IPS-18a (cell line): ENCODE data around the gene PET117.

Source experiments
- H3K27ac ChIP-seq: one replicate; pipeline ENCODE4 v1.5.1; 2013; ENCODE audit warnings: low read length
- H3K27me3 ChIP-seq: one replicate; pipeline ENCODE4 v1.6.1; 2013; ENCODE audit warnings: mild to moderate bottlenecking, low read length; ENCODE audit not compliant: control insufficient read depth, insufficient read depth
- H3K36me3 ChIP-seq: one replicate; pipeline ENCODE4 v1.6.1; 2013; ENCODE audit warnings: low read depth, low read length; ENCODE audit not compliant: control insufficient read depth
- H3K4me1 ChIP-seq: one replicate; pipeline ENCODE4 v1.6.1; 2013; ENCODE audit warnings: low read depth, low read length; ENCODE audit not compliant: control insufficient read depth
- H3K4me3 ChIP-seq: one replicate; pipeline ENCODE4 v1.5.1; 2013; ENCODE audit warnings: low read length
- H3K9ac ChIP-seq: one replicate; pipeline ENCODE4 v1.6.1; 2013; ENCODE audit warnings: mild to moderate bottlenecking, low read length, moderate library complexity
- H3K9me3 ChIP-seq: one replicate; pipeline ENCODE4 v1.6.1; 2013; ENCODE audit warnings: low read depth, low read length; ENCODE audit not compliant: control insufficient read depth

Gene PET117

GRCh38 chr20:18191306-18191705 is 53.6 kb downstream of the PET117 start:
- no peaks in the 10 kb centered on the region for H3K27me3 ChIP-seq
- H3K9me3 ChIP-seq, result no peaks in the 10 kb centered on the region
- H3K27ac ChIP-seq, result no peak overlapping the region

More at GRCh38 chr20:18191306-18191705, 53.6 kb downstream of the PET117 start:
- H3K36me3 ChIP-seq, result peaks cover 16% of the 10 kb centered on the region
- no peak overlapping the region for H3K9ac ChIP-seq
- no peak overlapping the region for H3K4me3 ChIP-seq
- no peaks in the 10 kb centered on the region for H3K4me1 ChIP-seq
